HuH-7.5 (cell line): ENCODE measurements around the gene NFE2L2.
"Not testable (repeated sequence)": the region's sequence is repeated elsewhere in the genome, so short reads cannot be mapped to it uniquely, and the experiment has no call there.

Experiments
- DNase-seq: peaks from one replicate; pipeline ENCODE4 v3.0.0; 2011; ENCODE audit warnings: low spot score

NFE2L2 gene

GRCh38 chr2:177281400-177282180 lies 17.1 kb upstream of the NFE2L2 start:
- no peak for DNase-seq

GRCh38 chr2:177279847-177280246 lies 15.3 kb upstream of the NFE2L2 start:
- no peak for DNase-seq

GRCh38 chr2:177275743-177276055 lies 11.2 kb upstream of the NFE2L2 start:
- DNase-seq = no peak

- no peak for DNase-seq
Measured at GRCh38 chr2:177275040-177275742, 10.7 kb upstream of the NFE2L2 start.

- DNase-seq = no peak
Measured at GRCh38 chr2:177273408-177273807, 8.9 kb upstream of the NFE2L2 start.

GRCh38 chr2:177272765-177273164 lies 8.2 kb upstream of the NFE2L2 start:
- DNase-seq = no peak

GRCh38 chr2:177271981-177272666 lies 7.6 kb upstream of the NFE2L2 start:
- DNase-seq = no peak

- no peak for DNase-seq
Measured at GRCh38 chr2:177270531-177270930, 6.0 kb upstream of the NFE2L2 start.

GRCh38 chr2:177268901-177269300 lies 4.4 kb upstream of the NFE2L2 start:
- DNase-seq = no peak

- no peak for DNase-seq
Measured at GRCh38 chr2:177268187-177268871, 3.8 kb upstream of the NFE2L2 start.

GRCh38 chr2:177266955-177267354 lies 2.4 kb upstream of the NFE2L2 start:
- DNase-seq = not testable (repeated sequence)

GRCh38 chr2:177265824-177266817 lies 1.6 kb upstream of the NFE2L2 start:
- no peak for DNase-seq

GRCh38 chr2:177264209-177264692 lies 276 bp downstream of the NFE2L2 start:
- no peak for DNase-seq

GRCh38 chr2:177263451-177264208 lies 897 bp downstream of the NFE2L2 start:
- peak; percentile 76 for DNase-seq

GRCh38 chr2:177262958-177263450 lies 1.5 kb downstream of the NFE2L2 start:
- no peak for DNase-seq

GRCh38 chr2:177262092-177262491 lies 2.4 kb downstream of the NFE2L2 start:
- no peak for DNase-seq

- DNase-seq = no peak
Measured at GRCh38 chr2:177261116-177262060, 3.1 kb downstream of the NFE2L2 start.

- DNase-seq = no peak
Measured at GRCh38 chr2:177260379-177260778, 4.1 kb downstream of the NFE2L2 start.

- no peak for DNase-seq
Measured at GRCh38 chr2:177258059-177258458, 6.5 kb downstream of the NFE2L2 start.
